Esophagus mucosa (tissue), 1 donor: ENCODE data around the gene MTHFSD. TPM values are rescaled to one million over a fixed set of nuclear protein-coding genes. Genes with fewer than 3 reads are reported as not detected.

Experiments used
- ATAC-seq: fragments of 200-7000 bp; cut with Tn5 transposase; one replicate; pipeline ENCODE4 v1.9.1; 2020
- total RNA-seq: library from RNA; stranded (reverse); gene quantifications from one replicate; pipeline ENCODE4 v1.2.4, GENCODE V29; 2023
- donor health status: DM: yes; HTN: yes; CAD: no.

Gene MTHFSD
- total RNA-seq, 1 donor from 2014 or later, result 11.2 TPM

GRCh38 chr16:86480444-86480843 is 74.6 kb downstream of the MTHFSD start:
- no peak for ATAC-seq

Other genes starting within 250 kb of the MTHFSD start
- 0.68 TPM for gene FOXF1, start 44.7 kb downstream of the MTHFSD start, total RNA-seq
- 0.28 TPM for gene FOXC2, start 11.6 kb upstream of the MTHFSD start, total RNA-seq
- 0.08 TPM for gene FOXL1, start 23.3 kb upstream of the MTHFSD start, total RNA-seq